Panc1 (cell line): ENCODE results near the gene LGR4. TPM values are rescaled to one million over a fixed set of nuclear protein-coding genes. Genes with fewer than 3 reads are reported as not detected.
A peak's percentile ranks its signal among the peaks of the same experiment; 100 is the strongest.

Experiments
- ATAC-seq: fragments of 200-7000 bp; cut with Tn5 transposase; 2 replicates; pipeline ENCODE4 v1.9.1; 2020; ENCODE audit warnings: mild to moderate bottlenecking, moderate library complexity
- BruUV-seq: library from RNA; stranded (reverse); fragments of 400-500 nt; replicated peaks from 2 replicates; lab custom pipeline; 2021; lab: Mats Ljungman, UMichigan
- CTCF ChIA-PET: fragments of 300-600 bp; sonication (Branson Sonifier 250); formaldehyde crosslinking; loops from one replicate; lab custom pipeline; 2022; ENCODE audit warnings: antibody characterized with exemption; lab: Charles Lee
- POLR2A ChIA-PET: fragments of 300-600 bp; sonication (Branson Sonifier 250); formaldehyde crosslinking; loops from one replicate; lab custom pipeline; 2022; ENCODE audit warnings: antibody characterized with exemption; lab: Charles Lee
- DNase-seq: peaks from one replicate; pipeline ENCODE4 v3.0.0-alpha.2; 2010; ENCODE audit warnings: low read depth, low spot score
- H3K27ac ChIP-seq: 2 replicates; pipeline ENCODE4 v1.5.1; 2011; ENCODE audit warnings: mild to moderate bottlenecking, low read length, inconsistent platforms
- H3K27me3 ChIP-seq: fragments of 200-500 bp; sonication (Bioruptor generic); 2 replicates; pipeline ENCODE4 v1.6.0; 2014; ENCODE audit warnings: low read length, inconsistent platforms; ENCODE audit not compliant: control insufficient read depth, insufficient read depth
- H3K36me3 ChIP-seq: fragments of 200-500 bp; sonication (Bioruptor generic); 2 replicates; pipeline ENCODE4 v1.5.1; 2014; ENCODE audit warnings: inconsistent platforms, mild to moderate bottlenecking, low read length, moderate library complexity; ENCODE audit not compliant: control insufficient read depth, insufficient read depth
- H3K4me1 ChIP-seq: 2 replicates; pipeline ENCODE4 v1.5.1; 2011; ENCODE audit warnings: inconsistent platforms, mild to moderate bottlenecking, low read length, moderate library complexity; ENCODE audit not compliant: control insufficient read depth, insufficient read depth
- H3K4me3 ChIP-seq, 2 experiments: 2 replicates each; pipeline ENCODE4 v1.5.1; 2011 to 2012; ENCODE audit warnings: low read depth in 2 of 2, low read length in 2 of 2, mild to moderate bottlenecking in 2 of 2, inconsistent platforms in 1 of 2, moderate library complexity in 1 of 2
- H3K9me3 ChIP-seq: fragments of 200-500 bp; sonication (Bioruptor generic); 2 replicates; pipeline ENCODE4 v1.5.1; 2014; ENCODE audit warnings: low read depth, mild to moderate bottlenecking, inconsistent platforms, low read length, moderate library complexity; ENCODE audit not compliant: control insufficient read depth, insufficient read depth
- POLR2AphosphoS5 ChIP-seq: IDR thresholded peaks from 2 replicates; pipeline ENCODE4 v1.6.1; 2012; ENCODE audit warnings: mild to moderate bottlenecking, low read depth, low read length, moderate library complexity
- SIN3A ChIP-seq: IDR thresholded peaks from 2 replicates; pipeline ENCODE4 v1.6.1; 2012; ENCODE audit warnings: low read depth, mild to moderate bottlenecking, low read length, moderate library complexity, borderline replicate concordance; ENCODE audit not compliant: insufficient read depth
- TCF7L2 ChIP-seq: IDR thresholded peaks from 2 replicates; pipeline ENCODE4 v1.6.1; 2011; ENCODE audit warnings: mild to moderate bottlenecking, low read depth, low read length, inconsistent platforms
- in situ Hi-C: cut with HindIII; loops from 2 replicates; pipeline ENCODE4 v1.10.0; 2016; ENCODE audit warnings: low sequenced_read_pairs, low pct_unique_long_range_greater_than_20kb
- intact Hi-C: fragments of 100-400 bp; cut with micrococcal nuclease; formaldehyde crosslinking; loops from one replicate; pipeline ENCODE4 v1.10.0; 2022; ENCODE audit not compliant: unreplicated experiment
- total RNA-seq: library from RNA; stranded (reverse); gene quantifications from one replicate; pipeline ENCODE4 v1.2.1, GENCODE V29; 2021; ENCODE audit not compliant: unreplicated experiment
- TF ChIP-seq, protein P1 (sequence below), 2 experiments: IDR thresholded peaks; 2 replicates each; pipeline ENCODE4 v1.6.1; 2011 to 2012; ENCODE audit warnings: low read depth in 2 of 2, control low read depth in 1 of 2, low read length in 1 of 2, mild to moderate bottlenecking in 1 of 2, moderate library complexity in 1 of 2; ENCODE audit not compliant: insufficient read depth in 1 of 2
- TF ChIP-seq, protein P2 (sequence below): fragments of 450-650 bp; IDR thresholded peaks from 2 replicates; pipeline ENCODE4 v1.5.1; 2017; ENCODE audit warnings: mild to moderate bottlenecking

Gene LGR4
- total RNA-seq, 1 experiment from 2014 or later: 61.8 TPM

DNA sequence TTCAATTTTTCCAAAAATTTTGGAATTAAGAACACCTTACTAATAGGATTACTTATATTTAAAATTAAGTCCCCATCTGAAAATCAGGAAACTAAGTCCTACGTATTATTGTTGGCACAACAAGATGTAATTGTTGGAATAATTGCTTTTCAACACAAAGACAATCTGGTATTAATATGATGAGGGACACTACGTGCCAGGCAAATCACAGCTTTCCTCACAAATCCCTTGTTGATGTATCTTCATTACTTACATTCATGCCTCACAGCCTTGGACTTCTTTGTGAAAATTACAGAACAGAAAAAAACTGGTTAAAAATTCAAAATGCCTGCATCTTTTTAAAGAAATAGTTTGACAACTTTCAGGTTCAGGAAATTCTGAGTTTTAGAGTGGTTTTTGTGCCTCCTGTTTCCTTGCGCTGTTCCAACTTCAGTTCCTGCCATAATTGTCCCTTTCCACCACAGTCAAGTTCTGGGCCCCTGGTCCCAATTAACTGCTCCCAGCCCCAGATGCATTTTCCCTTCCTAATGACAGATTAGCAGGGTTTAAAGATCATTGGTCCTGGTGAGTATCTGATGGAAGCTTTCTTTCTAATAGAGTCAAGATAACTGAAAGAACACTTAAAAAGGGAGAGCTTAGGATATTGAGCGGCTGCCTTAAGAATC is 86.3 kb downstream of the LGR4 start:
- Histone ChIP-seq H3K4me1 (peaks cover 47% of the 10 kb centered on the region), H3K9me3 (no peaks in the 10 kb centered on the region), H3K4me3 (no peak overlapping the region), H3K27me3 (no peaks in the 10 kb centered on the region), H3K27ac (peak overlapping the region; percentile 19), H3K36me3 (peaks cover 20% of the 10 kb centered on the region)
- DNase-seq (no peak), ATAC-seq (no peak)
- in situ Hi-C loops: no loop called here
- intact Hi-C loops: no loop called here
- CTCF ChIA-PET: no interaction called here
- no TSS peak for BruUV-seq
- no peak for TF ChIP-seq TCF7L2
- POLR2A ChIA-PET: no interaction called here

DNA sequence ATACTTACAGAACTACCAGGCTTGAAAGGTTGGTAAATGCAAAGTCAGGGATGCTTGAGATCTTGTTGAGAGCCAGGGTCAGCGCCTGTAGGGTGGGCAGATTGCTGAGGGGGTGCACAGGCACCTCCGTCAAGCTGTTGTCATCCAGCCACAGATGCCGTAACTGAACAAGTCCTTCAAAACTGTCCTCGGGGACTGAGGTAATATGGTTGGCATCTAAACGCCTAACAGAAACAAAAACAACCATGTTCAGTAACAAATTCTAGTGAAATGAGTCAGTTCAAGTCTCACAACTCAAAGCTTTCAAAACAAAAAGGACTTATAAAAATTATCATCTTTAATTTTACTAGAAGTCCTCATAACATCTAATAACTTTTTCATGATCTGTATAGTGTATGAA is 87.3 kb downstream of the LGR4 start:
- Histone ChIP-seq H3K4me3 (no peak overlapping the region; a peak in 1 of 4 replicates), H3K36me3 (peaks cover 26% of the 10 kb centered on the region), H3K9me3 (no peaks in the 10 kb centered on the region), H3K4me1 (peaks cover 39% of the 10 kb centered on the region), H3K27me3 (no peaks in the 10 kb centered on the region), H3K27ac (peak overlapping the region; percentile 66)
- TF ChIP-seq SIN3A (no peak), POLR2AphosphoS5 (no peak), TCF7L2 (no peak)
- TF ChIP-seq, protein P1, sequence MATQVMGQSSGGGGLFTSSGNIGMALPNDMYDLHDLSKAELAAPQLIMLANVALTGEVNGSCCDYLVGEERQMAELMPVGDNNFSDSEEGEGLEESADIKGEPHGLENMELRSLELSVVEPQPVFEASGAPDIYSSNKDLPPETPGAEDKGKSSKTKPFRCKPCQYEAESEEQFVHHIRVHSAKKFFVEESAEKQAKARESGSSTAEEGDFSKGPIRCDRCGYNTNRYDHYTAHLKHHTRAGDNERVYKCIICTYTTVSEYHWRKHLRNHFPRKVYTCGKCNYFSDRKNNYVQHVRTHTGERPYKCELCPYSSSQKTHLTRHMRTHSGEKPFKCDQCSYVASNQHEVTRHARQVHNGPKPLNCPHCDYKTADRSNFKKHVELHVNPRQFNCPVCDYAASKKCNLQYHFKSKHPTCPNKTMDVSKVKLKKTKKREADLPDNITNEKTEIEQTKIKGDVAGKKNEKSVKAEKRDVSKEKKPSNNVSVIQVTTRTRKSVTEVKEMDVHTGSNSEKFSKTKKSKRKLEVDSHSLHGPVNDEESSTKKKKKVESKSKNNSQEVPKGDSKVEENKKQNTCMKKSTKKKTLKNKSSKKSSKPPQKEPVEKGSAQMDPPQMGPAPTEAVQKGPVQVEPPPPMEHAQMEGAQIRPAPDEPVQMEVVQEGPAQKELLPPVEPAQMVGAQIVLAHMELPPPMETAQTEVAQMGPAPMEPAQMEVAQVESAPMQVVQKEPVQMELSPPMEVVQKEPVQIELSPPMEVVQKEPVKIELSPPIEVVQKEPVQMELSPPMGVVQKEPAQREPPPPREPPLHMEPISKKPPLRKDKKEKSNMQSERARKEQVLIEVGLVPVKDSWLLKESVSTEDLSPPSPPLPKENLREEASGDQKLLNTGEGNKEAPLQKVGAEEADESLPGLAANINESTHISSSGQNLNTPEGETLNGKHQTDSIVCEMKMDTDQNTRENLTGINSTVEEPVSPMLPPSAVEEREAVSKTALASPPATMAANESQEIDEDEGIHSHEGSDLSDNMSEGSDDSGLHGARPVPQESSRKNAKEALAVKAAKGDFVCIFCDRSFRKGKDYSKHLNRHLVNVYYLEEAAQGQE (IDR thresholded peaks at IDR 0.05; ENCODE audit: insufficient read depth in 1 of 2, low read depth in 2 of 2, low read length in 1 of 2): no peak
- TF ChIP-seq, protein P2, sequence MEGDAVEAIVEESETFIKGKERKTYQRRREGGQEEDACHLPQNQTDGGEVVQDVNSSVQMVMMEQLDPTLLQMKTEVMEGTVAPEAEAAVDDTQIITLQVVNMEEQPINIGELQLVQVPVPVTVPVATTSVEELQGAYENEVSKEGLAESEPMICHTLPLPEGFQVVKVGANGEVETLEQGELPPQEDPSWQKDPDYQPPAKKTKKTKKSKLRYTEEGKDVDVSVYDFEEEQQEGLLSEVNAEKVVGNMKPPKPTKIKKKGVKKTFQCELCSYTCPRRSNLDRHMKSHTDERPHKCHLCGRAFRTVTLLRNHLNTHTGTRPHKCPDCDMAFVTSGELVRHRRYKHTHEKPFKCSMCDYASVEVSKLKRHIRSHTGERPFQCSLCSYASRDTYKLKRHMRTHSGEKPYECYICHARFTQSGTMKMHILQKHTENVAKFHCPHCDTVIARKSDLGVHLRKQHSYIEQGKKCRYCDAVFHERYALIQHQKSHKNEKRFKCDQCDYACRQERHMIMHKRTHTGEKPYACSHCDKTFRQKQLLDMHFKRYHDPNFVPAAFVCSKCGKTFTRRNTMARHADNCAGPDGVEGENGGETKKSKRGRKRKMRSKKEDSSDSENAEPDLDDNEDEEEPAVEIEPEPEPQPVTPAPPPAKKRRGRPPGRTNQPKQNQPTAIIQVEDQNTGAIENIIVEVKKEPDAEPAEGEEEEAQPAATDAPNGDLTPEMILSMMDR: no peak
- ATAC-seq: peak; percentile 77
- in situ Hi-C loops (no loop called here), intact Hi-C loops (no loop called here)
- CTCF ChIA-PET: interaction anchor here (0.5 kb wide), 1 partner anchor 83 kb away, joined by 6 read pairs; no protein-coding TSS in a partner anchor
- BruUV-seq: no TSS peak
- POLR2A ChIA-PET: no interaction called here
- no peak for DNase-seq

DNA sequence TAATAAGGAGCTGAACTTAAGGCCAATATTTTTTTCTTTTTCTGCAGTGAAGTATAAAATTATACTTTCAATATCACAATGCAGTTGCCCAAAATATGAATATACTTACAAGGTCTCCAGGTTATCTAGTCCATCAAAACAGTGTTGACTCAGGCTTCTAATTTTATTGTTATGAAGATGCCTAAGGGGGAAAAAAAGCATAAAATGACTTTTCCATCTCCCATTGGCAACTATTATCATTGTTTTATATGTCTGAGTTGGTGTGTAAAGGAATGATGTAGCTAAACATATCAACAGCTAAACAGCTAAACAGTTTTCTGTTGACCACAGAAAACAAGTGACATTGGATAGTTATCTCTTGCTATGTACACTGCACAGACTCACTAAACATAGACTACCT is 88.4 kb downstream of the LGR4 start:
- peaks cover 31% of the 10 kb centered on the region for H3K4me1 ChIP-seq

More for the DNA sequence above, 88.4 kb downstream of the LGR4 start:
- ATAC-seq: no peak
- H3K36me3 ChIP-seq: peaks cover 26% of the 10 kb centered on the region
- H3K9me3 ChIP-seq: no peaks in the 10 kb centered on the region
- no peak overlapping the region for H3K4me3 ChIP-seq
- H3K27ac ChIP-seq: peak overlapping the region; percentile 42; the same call in 1 of the 2 replicates
- POLR2A ChIA-PET: interaction anchor here (0.5 kb wide), 1 partner anchor 84 kb away, joined by 5 read pairs; no protein-coding TSS in a partner anchor
- no peak for TF ChIP-seq POLR2AphosphoS5
- TF ChIP-seq, protein P1 (IDR thresholded peaks at IDR 0.05; ENCODE audit: insufficient read depth in 1 of 2, low read depth in 2 of 2, low read length in 1 of 2): no peak
- no peak for TF ChIP-seq TCF7L2
- TF ChIP-seq SIN3A: no peak
- TF ChIP-seq, protein P2: no peak
- DNase-seq: no peak
- H3K27me3 ChIP-seq: no peaks in the 10 kb centered on the region
- CTCF ChIA-PET: no interaction called here
- in situ Hi-C loops: no loop called here
- intact Hi-C loops: no loop called here
- no TSS peak for BruUV-seq
